Nephron (organoid): ENCODE data around the gene IQSEC1.

Source experiments
- H3K27ac Mint-ChIP-seq, 3 experiments: 2 replicates each; pipeline ENCODE4 v1.8.0; 2020; ENCODE audit warnings: mixed read lengths in 3 of 3, mild to moderate bottlenecking in 2 of 3, moderate library complexity in 1 of 3
- H3K27me3 Mint-ChIP-seq: 2 replicates; pipeline ENCODE4 v1.8.0; 2021; ENCODE audit warnings: low read depth, mild to moderate bottlenecking, moderate library complexity, mixed read lengths
- H3K36me3 Mint-ChIP-seq: 2 replicates; pipeline ENCODE4 v1.8.0; 2020; ENCODE audit warnings: low read depth, mixed read lengths
- H3K4me1 Mint-ChIP-seq: 2 replicates; pipeline ENCODE4 v1.8.0; 2020; ENCODE audit warnings: mixed read lengths
- H3K4me3 Mint-ChIP-seq, 3 experiments: 2 replicates each; pipeline ENCODE4 v1.8.0; 2020; ENCODE audit warnings: mild to moderate bottlenecking in 3 of 3, mixed read lengths in 3 of 3, moderate library complexity in 2 of 3
- H3K9me3 Mint-ChIP-seq: 2 replicates; pipeline ENCODE4 v1.8.0; 2020; ENCODE audit warnings: mixed read lengths
- CTCF ChIP-seq, 3 experiments: fragments of 200-600 bp; sonication (generic); IDR thresholded peaks; one replicate each; pipeline ENCODE4 v1.5.0; 2021; ENCODE audit warnings: antibody characterized with exemption in 3 of 3; ENCODE audit not compliant: unreplicated experiment in 3 of 3

The IQSEC1 gene

GRCh38 chr3:12922306-12922705, 150.9 kb downstream of the IQSEC1 start:
- H3K9me3 Mint-ChIP-seq, result no peaks in the 10 kb centered on the region
- H3K27me3 Mint-ChIP-seq, result no peaks in the 10 kb centered on the region
- H3K36me3 Mint-ChIP-seq, result peaks cover 15% of the 10 kb centered on the region
- TF ChIP-seq CTCF (IDR thresholded peaks at IDR 0.05; ENCODE audit: unreplicated experiment in 3 of 3), result no peak
- no peak overlapping the region for H3K27ac Mint-ChIP-seq
- H3K4me3 Mint-ChIP-seq, result no peak overlapping the region
- peaks cover 6% of the 10 kb centered on the region for H3K4me1 Mint-ChIP-seq

DNA sequence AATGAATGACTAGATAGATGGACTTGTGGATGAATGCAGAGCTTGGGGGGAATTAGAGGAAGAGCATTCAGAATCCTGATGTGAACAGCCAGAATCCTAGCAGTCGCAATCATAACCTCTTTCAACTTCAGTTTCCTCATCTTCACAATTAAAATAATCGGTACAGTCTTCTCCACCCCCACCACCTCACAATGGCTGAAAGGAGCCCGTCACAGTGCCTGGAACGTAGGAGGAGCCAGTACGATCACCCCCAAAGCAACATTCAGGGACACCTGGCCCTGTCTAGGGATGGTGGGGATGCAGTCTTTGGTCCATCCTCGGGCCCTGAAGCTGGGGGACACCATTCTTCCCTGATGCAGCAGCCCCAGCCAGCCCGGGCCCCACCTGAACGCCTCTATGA, 151.5 kb downstream of the IQSEC1 start:
- Mint-ChIP-seq H3K9me3 (no peaks in the 10 kb centered on the region), H3K27me3 (no peaks in the 10 kb centered on the region), H3K27ac (no peak overlapping the region), H3K4me1 (peaks cover 6% of the 10 kb centered on the region), H3K4me3 (no peak overlapping the region), H3K36me3 (peaks cover 18% of the 10 kb centered on the region)
- TF ChIP-seq CTCF (IDR thresholded peaks at IDR 0.05; ENCODE audit: unreplicated experiment in 3 of 3), result no peak

DNA sequence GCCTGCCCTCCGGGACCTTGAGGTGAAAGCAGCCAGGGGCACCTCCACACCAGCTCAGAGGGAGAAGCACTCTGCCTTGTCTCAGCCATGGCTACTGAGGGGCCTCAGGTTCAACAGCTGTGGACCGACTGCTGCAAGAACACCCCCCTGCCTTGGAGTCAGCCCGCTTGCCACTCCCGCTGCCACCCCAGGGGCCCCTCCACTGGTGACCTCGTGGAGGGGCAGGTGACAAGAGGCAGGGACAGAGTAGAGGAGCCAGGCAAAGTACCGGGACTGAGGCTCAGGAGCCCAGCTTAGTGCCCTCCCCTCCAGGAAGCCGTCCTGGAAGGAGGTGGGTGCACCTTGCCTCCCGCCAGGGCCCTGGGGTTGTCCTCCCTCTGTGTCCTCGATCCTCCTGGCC, 152.3 kb downstream of the IQSEC1 start:
- H3K27me3 Mint-ChIP-seq, result no peaks in the 10 kb centered on the region
- no peak overlapping the region for H3K4me3 Mint-ChIP-seq
- TF ChIP-seq CTCF (IDR thresholded peaks at IDR 0.05; ENCODE audit: unreplicated experiment in 3 of 3), result no peak
- H3K9me3 Mint-ChIP-seq, result no peaks in the 10 kb centered on the region
- peaks cover 6% of the 10 kb centered on the region for H3K4me1 Mint-ChIP-seq
- H3K27ac Mint-ChIP-seq, result no peak overlapping the region
- peaks cover 18% of the 10 kb centered on the region for H3K36me3 Mint-ChIP-seq

- Mint-ChIP-seq H3K4me3 (no peak overlapping the region), H3K27me3 (no peaks in the 10 kb centered on the region), H3K9me3 (no peaks in the 10 kb centered on the region), H3K4me1 (peaks cover 6% of the 10 kb centered on the region), H3K27ac (no peak overlapping the region), H3K36me3 (peaks cover 18% of the 10 kb centered on the region)
- no peak for TF ChIP-seq CTCF (IDR thresholded peaks at IDR 0.05; ENCODE audit: unreplicated experiment in 3 of 3)
Measured at GRCh38 chr3:12919205-12919604, 154.0 kb downstream of the IQSEC1 start.

- Mint-ChIP-seq H3K9me3 (no peaks in the 10 kb centered on the region), H3K4me1 (peaks cover 6% of the 10 kb centered on the region), H3K36me3 (peaks cover 23% of the 10 kb centered on the region), H3K27me3 (no peaks in the 10 kb centered on the region), H3K4me3 (no peak overlapping the region), H3K27ac (no peak overlapping the region)
- TF ChIP-seq CTCF (IDR thresholded peaks at IDR 0.05; ENCODE audit: unreplicated experiment in 3 of 3), result no peak
Measured at GRCh38 chr3:12918231-12918630, 155.0 kb downstream of the IQSEC1 start.

DNA sequence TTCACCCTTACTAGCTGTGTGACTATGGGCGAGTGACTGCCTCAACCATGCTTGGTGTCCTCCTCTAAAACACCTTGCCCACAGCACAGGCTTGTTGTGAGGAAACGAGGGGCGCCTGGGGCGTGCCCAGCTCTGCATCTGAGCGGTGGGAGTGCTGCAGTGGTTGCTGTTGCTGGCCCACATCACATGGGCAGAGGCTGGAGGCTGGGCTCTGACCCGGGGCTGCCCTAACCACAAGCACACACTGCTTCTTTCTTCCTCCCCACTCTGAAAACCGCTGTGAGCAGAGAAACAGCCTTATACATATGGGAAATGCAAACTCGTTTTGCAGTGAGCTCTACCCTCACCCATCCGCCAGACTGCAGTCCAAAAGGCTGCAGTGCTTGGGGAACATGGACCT, 157.1 kb downstream of the IQSEC1 start:
- no peaks in the 10 kb centered on the region for H3K4me1 Mint-ChIP-seq
- H3K4me3 Mint-ChIP-seq, result no peak overlapping the region
- H3K9me3 Mint-ChIP-seq, result no peaks in the 10 kb centered on the region
- H3K27me3 Mint-ChIP-seq, result no peaks in the 10 kb centered on the region
- H3K27ac Mint-ChIP-seq, result no peak overlapping the region
- no peak for TF ChIP-seq CTCF (IDR thresholded peaks at IDR 0.05; ENCODE audit: unreplicated experiment in 3 of 3)
- peaks cover 29% of the 10 kb centered on the region for H3K36me3 Mint-ChIP-seq
